GM18502 (cell line): ENCODE results near the gene NTN1.

Source experiments
- ATAC-seq: cut with Tn5 transposase; IDR thresholded peaks from one replicate; pipeline ENCODE4 v1.9.1; 2021; ENCODE audit warnings: mild to moderate bottlenecking; ENCODE audit not compliant: unreplicated experiment, poor library complexity

The NTN1 gene

DNA sequence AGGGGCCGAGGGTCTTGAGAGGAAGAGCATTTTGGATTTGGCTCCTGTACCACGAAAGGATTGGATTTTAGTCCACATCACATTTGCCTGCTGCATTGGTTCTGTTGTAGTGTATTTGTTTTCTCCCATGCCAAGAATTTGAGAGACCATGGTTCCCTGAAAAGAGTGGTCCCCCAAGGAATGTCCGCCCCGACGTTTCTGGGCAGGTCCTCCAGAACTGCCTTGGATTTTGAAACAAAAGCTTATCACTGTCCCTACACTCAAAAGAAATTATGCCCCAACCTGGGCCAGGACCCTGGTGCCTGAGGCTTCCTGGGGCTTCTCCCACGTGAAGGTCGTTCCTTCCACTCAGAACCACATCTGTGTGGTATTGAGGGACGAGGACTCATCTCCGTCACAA, 10.8 kb downstream of the NTN1 start:
- no peak for ATAC-seq

DNA sequence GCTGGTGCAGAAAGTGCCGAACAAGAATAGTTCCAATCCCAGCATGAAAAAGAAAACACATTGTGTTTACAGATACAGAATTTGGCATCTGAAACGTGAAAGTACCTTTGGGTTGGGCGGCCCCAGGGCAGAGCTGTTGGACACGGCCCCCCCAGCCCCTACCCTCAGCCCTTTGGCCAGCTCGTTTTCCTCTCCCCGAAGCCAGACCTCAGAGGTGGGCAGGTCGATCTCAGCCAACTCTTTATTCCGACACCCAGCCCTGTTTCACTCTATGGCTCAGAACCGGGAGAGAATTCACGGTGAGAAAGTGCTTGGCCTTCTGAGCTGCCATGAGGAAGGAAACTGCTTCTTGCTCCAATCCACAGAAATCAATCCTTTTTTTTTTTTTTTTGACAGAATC, 11.3 kb downstream of the NTN1 start:
- no peak for ATAC-seq

DNA sequence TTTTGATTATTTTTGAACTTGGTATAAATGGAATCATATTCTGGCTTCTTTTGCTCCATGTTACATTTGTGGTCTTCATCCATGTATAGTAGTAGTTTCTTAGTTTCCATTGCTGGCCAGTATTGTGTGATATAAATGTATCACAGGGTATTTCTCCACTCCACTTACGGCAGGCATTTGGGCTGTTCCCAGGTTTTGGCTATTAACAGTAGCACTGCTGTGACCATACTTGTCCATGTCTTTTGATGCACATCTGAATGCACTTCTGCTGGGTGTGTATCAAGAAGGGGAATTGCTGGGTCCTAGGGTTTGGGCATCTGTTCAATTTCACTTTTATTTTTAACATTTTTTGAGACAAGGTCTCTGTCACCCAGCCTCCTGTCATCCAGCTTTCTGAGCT, 13.9 kb downstream of the NTN1 start:
- ATAC-seq, result no peak

DNA sequence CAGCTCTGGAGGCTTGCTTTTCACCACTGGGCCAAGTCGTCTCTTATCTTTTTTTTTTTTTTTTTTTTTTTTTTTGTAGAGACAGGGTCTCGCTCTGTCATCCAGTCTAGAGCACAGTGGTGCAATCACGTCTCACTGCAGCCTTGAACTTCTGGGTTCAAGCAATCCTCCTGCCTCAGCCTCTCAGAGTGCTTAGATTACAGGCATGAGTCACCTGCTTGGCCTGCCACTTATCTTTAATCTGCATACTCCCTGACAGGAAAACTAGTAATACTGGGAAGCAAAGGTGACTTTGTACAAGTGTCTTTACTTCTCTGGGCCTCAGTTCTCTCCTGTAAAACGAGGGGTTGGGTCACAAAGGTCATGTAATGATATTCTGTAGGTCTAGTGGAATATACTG, 15.0 kb downstream of the NTN1 start:
- no peak for ATAC-seq

DNA sequence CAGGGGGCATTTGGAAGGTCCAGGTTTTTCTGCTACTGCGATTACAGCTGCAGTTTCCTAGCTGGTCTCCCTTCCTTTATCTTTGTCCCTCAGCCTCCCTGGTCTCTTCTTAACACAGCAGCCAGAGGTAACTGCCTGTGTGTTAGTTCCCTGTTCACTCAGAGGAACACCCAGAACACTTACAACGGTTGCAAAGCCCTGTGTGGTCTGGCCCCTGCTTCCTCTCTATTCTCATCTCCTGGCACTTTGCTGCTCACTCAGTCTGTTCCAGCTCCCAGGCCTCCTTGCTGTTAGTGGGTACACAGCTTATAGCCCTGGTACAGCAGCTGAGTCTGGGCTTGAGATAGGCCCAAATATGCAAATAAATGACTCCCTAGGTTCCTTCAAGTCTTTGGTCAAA, 16.4 kb downstream of the NTN1 start:
- ATAC-seq, result no peak

DNA sequence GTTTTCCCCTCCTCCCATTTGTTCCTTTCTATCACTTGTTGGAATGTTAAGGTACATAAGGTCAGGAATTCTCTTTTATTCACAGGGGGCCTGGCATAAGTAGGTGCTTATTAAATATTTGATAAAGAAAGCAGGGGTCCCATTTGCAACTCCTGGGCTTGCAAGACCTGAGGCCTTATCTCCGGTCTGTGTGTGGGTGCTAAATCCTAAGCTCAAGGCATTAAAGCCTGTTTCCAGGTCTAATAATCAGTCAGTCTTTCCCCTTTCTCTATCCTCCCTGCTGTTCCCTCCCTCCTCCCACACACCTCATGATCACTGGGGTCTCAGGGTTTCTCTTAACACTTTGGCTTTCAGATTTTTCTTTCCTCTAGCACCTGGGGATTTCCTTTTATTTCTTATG, 17.1 kb downstream of the NTN1 start:
- ATAC-seq, result no peak

DNA sequence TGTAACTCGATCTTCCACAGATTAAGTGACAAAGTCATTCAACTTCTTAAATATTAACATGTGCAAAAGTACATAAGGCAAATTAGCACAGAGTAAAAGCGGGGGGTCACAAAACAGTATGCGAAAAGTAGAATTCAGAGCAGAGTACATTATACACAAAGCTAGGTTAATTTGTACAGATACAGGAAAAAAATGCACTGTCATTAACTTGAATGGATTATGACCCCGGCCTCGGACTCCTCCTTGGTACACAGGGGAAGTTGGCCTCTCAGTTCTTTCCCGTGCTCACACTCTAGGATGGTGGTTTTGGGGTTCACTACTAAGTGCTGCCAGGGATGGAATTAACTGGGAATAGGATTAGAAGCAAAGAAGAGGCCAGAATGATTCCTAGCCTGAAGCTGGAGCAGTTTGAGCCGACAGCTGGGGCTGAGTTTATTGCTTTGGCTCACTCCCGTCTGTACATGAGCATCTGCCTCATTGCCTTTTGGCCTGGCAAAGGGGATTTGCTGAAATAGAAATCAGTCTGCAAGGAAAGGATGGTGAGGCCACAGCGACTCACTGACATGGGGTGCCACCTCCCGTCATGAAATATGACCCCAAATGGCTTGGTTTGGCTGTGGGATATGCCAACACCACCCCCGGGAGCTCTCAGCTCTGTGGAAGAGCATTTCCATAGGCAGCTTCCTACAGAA, 23.6 kb downstream of the NTN1 start:
- ATAC-seq, result no peak

DNA sequence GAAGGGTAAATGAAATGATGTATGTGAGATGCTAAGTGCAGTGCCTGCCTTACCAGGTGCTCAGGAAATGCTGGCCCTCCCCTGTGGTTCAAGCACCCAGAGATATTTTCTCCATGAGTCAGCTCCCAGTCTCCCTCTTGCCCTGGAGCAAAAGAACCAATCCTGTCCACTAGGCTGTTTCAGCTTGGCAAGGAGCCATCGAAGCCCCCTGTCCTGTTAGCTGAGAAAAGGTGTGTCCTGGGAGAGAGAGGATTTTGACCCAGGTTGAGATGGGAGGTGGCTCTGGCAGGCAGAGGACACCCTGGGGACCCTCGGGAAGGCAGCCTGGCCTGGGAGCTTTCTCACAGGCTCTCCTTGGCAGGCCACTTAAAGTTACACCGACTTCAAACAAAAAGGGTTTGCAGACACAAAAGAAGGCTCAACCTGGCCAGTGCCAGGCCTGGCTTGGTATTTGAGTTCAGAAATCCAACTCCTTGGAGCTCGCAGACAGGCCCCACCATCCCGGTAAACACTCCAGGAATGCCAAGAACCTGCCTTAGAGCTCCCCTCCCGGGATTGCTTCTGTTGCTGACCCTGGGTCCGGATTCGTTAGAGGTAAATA, 29.6 kb downstream of the NTN1 start:
- ATAC-seq, result no peak

DNA sequence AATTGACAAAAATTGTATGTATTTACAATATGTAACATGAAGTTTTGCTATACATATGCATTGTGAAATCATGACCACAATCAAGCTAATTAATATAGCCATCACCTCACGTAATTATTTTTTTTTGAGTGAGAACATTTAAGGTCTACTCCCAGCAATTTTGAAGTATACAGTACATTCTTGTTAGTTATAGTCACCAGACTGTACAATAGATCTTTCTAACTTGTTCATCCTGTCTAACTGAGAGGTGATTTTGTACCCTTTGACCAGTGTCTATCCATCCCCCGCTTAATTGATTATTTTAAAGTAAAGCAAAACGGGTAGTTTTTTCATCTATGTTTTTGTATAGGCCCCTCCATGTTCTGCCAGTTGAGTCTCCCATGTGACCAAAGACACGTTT, 30.3 kb downstream of the NTN1 start:
- no peak for ATAC-seq

DNA sequence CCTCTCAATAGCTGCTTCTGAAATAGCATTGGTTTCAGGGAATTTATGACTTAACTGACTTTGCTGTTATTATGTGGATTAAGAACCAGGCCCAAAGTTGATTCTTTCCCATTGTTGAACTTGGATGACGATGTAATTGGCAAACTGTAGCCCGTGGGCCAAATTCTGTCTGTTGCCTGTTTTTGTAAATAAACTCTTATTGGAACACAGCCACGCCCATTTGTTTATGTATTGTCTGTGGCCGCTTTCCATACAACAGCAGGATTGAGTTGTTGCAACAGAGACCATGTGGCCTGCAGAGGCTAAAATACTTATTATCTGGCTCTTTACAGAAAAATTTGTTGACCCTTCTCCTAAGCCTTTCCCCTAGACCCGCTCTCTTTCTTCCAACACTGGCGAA, 31.6 kb downstream of the NTN1 start:
- ATAC-seq, result no peak

DNA sequence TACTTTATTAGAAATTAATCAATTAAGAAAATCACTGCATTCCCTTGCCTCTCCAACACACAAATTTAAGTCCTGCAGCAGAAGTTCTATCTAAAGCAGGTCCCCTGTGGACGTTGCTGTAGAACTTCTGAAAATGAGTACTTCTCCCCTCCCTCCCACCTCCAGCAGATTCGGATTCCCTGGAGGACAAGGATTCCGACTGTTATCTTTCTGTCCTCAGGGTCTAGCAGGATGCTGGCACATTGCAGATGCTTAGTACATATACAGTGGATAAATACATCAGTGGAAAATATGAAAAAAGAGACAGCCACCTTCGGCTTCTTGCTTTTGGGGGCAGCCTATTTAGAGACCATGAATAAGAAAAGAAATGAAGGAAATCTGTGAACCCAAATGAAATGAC, 32.1 kb downstream of the NTN1 start:
- no peak for ATAC-seq

DNA sequence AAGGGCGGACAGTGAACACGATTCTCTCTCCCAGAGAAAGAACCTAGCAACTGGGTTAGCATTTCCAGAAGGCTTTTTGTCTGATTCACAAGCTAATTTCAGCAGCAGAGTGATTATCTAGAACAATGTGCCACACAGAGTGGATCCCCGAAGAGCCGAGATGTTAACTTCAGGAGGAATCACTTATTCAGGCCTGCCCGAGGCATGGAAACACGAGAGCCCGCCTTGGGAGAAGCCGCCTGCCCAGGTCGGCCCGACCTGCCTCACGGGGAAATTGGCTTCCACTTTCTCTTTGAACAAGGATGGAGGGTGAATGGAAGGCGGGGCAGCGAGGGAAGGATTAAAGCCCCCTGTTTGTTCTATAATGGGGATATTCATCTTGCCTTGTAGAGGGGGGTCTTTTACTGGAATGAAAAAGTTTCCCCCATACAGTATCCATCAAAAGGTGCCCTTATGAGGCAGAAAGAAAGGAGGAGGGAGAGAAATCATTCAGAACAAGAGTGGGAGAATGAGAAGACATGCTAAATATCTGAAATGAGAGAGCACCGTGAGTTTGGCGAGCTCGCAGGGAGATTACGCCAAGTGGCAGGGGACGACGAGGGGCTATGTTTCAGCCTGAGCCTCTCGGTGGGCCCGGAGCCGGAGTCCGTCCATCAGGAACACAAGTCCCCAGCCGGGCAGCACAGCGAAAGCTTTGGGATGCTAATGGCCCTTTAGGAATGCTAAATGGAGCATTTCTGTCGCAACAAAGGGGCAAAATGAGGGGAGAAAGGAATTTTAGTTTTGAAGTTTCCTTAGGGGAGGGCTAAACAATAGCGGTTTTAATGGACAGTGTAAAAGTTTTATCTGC, 33.0 kb downstream of the NTN1 start:
- ATAC-seq, result no peak

DNA sequence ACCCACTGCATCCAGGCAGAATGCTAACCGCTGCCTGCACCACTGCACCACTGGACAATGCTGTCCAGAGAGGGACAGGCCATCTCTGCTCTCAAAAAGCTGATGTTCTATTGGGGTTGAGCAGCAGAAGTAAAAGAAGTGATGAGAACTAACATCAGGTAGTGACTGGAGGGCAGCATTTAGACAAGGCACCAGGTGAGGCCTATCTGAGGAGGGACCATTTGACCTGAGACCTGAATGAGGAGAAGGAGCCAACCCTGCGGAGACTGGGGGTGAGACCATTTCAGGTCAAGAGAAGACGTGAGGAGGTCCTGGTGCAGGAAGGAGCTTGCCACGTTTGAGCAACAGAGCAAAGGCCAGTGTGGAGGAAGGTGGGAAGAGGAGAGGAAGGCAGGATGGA, 34.0 kb downstream of the NTN1 start:
- no peak for ATAC-seq

DNA sequence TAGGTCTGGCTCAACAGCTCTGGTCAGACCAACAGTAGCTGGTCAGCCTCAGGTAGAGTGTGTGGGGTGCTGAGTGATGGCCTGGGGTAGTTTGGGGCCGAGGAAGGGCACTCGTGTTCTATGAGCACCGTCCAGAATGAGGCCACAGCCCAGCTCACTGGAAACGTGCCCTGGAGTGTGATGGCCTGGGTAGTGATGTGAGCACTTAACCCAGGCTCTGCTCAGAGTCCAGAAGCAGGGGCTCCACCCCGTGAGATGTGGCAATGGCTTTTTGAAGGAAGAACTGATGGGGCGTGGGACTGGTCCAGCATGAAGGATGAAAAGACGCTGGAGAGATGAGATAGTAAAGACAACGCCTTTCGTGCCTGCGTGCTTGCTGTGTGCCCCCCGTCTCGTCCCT, 35.3 kb downstream of the NTN1 start:
- ATAC-seq, result no peak

DNA sequence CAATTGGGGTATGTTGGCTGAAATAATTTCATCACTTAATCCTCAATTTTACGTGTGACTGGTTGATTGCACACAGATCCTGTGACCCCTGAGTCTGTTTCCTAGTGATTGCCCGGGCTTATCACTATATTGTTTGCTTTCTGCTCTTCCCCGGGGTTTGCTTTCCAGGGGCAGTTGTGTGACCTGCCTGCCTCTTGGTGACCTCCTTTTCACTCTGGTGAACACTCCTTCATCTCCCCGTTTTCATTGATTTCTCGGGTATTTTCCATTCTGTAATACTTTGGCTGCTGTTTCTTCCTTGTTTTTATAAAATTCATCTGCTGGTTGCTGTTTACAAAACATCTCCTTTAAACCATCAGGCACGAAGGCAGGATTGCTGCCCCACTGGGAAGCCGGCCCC, 36.0 kb downstream of the NTN1 start:
- no peak for ATAC-seq

DNA sequence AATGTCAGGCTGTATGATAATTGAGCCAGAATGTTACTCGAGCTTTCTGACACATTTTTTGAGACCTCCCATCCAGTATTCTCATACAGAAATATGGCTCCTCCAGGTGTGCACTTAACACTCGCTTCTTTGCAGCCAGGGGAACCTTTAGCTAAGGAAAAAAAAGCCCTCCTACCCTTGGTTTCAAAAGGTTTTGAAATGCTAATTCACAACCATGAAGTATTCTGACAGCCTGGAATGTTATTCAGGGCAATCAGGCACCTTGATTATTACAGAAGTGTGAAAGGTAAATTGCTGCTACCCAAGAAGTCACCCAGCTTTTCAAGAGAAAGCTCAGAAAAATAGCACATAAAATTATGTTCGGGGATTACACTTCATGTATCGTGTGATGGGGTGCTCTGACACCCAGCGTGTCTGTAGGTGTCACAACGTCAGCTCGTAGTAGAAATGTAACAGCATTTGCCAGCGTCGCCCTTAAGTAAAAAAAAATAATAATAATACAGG, 41.1 kb downstream of the NTN1 start:
- ATAC-seq, result no peak

DNA sequence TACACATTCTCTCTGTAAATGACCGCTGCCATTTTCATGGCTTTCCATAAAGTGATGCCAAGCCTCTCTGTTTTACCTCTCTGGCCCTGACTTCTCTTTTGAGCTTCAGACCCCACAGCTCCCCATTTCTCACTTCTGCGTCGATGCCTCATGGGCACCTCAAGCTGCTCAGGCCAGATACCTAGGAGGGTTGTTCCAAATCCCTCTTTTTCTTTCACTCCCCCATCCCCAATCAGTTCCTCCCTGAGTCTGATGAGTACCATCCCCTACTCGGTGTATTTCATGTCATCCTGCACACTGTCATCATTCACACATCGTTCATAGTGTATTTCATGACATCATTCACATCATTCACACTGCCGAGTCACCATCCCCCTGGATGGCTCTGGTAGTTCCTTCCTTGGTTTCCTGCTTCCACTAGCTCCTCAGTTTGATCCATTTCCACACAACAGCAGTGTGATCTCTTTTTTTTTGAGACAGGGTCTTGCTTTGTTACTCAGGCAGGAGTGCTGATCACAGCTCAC, 43.1 kb downstream of the NTN1 start:
- no peak for ATAC-seq

DNA sequence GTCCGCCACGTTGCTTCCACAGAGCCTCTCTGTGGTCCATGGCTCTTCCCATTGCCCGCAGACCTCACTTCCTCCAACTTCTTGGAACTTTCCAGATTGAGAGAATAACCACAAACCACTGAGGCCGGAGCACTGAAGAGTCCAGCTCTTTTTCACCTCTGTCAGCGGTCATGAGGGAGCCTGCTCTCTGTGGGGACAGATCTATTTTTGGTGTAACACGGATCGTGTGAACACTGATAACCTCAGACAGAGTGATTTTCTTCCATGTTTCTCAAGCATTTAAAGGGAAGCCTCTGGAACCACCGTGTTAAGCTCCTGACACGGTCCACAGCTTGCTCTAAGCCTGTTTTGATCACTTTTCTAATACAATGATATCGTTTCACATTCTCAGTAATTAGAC, 49.7 kb downstream of the NTN1 start:
- no peak for ATAC-seq

DNA sequence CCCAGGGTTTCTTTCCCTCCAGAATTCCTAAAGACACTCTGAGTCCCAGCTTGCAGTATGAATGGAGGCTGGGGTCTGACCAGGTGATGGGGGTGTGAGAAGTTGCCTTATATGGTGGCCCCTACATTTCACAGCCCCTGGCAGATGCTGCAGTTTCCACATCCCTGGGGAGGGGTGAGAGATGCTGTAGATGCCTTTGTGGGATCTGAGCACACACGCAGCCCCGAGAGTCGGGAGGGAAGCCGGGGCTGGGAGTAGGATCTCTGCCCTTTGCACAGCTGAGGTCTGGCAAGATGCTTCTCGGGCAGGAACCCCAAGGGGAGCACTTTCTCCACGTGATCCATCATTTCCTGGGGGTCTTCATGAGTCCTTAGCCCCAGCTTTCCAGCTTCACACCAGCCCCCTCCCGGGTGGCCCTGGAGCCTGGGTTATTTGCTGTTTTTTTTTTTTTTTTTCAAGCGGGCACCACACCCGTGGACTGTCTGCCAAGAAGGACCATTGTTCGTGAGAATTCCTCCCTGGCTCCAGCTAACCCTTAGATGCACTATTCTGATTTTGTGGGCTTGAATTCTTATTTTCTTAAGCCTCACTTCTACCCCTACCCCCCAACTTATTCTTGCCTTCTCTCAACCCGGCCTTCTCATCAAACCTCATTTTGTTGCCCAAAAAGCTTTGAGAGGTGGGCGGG, 50.6 kb downstream of the NTN1 start:
- ATAC-seq, result no peak

DNA sequence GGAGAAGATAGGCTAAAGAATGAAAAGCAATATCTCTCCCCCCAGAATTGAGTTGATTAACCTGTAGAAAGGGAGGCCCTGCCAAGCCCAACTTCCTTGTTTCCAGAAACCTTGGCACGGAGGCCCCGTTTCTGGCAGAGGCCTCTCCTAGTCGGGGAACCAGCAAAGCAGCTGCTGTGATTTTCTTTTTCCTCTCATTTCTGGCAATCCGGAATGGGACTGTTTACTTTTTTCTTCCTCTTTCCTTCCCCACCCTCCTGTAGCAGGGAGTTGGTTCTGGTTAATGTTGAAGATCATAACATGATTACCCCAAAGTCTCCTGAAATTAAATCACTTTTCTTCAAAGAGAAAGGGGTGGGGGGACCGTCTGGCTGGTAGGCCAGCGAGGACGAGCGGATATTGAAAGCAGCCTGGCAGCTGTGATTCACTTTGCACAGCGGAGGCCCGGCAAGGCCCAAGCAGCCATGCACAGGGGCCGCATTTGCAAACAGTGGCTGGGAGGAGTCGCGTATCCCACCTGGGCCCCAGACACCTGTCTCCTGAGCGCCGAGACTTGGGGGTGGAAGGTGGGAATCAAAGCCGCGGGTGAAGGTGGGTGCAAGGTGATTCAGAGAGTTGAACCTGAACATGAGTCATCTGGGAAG, 51.5 kb downstream of the NTN1 start:
- ATAC-seq, result no peak
